Activated naive CD4-positive, alpha-beta T cell treated with Interleukin-2 at 50 U/mL for 16 hours (primary cell): ENCODE data around the gene HNMT.
A peak's percentile ranks its signal among the peaks of the same experiment; 100 is the strongest.
"Not testable (repeated sequence)": the region's sequence is repeated elsewhere in the genome, so short reads cannot be mapped to it uniquely, and the experiment has no call there.

ENCODE experiments used
- DNase-seq: peaks from one replicate; pipeline ENCODE4 v3.0.0-alpha.2; 2020

HNMT gene

DNA sequence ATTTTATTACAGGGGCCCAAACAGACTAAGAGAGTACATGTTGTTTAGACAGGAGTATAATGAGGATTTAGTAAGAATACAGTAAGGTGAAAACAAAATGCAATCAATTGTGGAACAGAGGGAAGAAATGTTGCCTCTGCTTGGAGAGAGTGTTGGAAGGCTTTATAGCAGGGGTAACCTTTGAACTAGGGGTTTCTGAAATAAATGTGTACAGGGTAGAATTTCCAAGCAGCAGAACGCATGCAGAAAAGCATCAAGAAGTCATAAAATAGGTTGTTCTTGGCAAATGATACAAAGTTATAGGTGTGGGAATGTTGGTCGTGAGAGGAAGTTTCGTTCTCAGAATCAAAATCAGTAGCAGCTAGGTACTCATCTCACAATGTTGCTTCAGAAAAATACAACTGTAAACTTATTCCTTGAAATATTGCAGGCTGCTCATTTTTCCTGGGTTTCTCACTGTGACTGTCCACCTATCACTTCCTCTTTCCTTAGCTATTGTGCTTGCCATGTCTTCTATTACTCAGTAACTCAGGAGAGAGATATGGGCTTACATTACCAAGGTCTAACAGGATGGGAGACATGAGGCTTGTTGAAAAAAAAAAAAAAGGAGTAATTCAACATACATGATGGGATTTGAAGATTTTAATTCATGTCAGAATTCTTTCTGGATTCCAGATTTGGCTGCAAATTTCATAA, 17.1 kb upstream of the HNMT start:
- DNase-seq = no peak

DNA sequence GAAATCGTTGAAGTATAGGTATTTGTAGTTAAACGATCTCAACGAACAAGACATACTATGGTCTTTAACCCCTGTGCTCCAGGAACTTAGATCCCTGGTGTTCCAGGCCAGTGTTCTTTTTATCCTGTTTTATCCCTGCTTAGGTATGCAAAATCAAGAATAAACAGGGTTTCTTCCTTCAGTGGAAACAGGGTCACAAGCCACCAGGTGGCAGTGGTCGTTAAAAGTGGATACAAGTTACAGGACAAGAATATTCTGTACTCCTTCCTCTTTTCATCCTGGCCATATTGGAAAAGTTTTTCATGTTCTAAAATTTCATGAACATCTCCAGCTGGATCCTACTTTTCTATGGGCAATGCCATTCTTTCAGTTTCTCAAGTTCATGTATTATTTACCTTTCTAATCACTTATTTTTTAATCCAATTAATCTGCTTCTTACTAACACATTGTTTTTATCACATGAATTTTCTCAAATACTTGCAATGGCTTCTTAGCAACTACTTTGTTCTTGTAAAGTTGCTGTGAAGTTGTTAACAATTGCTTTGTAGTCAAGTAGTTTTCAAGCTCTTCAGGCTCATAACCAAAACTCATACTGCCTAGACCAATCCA, 16.4 kb upstream of the HNMT start:
- peak; percentile 21 for DNase-seq

GRCh38 chr2:137948894-137949293, 15.4 kb upstream of the HNMT start:
- DNase-seq = no peak

DNA sequence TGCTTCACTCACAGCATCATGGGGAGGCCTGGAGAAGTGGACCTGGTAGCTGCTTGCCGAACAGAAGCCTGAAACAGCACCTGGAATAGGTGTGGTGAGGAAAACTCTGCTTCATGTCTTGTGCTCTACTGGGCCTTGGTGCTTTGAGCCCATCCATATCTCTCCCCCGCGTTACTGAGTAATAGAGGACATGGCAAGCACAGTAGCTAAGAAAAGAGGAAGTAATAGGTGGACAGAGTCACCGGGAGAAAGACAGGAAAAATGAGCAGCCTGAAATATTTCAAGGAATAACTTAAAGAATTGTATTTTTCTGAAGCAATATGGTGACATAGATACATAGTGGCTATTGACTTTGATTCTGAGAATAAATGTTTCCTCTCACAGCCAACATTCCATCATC, 14.0 kb upstream of the HNMT start:
- DNase-seq = no peak

DNA sequence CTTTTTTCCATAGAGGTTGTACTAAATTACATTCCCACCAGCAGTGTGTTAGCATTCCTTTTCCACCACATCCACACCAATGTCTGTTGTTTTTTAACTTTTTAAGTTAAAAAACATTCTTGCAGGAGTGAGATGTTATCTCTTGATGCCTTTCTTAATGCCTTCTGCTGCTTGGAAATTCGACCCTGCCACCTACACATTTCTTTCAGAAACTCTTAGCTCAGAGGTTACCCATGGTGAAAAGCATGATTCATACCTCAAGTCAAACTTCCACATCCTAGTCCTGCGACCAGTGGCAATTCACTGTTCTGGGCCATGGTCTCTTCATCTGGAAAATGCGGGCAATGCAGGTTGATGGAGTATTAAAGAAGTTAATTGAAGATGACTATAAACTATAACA, 12.7 kb upstream of the HNMT start:
- no peak for DNase-seq

- DNase-seq = no peak
These were observed 11.6 kb upstream of the HNMT start for GRCh38 chr2:137952586-137953129.

DNA sequence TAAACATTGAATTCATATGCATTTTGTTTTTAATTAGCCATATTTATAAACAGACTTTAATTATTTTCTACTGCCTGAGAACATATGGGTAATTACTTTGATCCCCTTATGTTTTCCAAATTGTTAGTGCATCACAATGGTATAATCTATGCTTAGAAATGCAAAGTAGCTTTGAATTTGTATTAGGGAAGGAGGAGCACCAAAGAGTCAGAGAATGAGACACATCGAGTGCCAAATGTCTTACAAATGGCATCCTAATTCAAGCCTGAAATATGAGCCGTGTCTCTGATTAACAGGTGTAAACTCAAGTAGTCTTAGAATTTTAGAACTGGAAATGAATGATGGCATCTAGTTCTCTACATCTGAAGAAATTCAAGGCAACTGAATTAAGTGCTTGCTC, 8.7 kb upstream of the HNMT start:
- DNase-seq = no peak

DNA sequence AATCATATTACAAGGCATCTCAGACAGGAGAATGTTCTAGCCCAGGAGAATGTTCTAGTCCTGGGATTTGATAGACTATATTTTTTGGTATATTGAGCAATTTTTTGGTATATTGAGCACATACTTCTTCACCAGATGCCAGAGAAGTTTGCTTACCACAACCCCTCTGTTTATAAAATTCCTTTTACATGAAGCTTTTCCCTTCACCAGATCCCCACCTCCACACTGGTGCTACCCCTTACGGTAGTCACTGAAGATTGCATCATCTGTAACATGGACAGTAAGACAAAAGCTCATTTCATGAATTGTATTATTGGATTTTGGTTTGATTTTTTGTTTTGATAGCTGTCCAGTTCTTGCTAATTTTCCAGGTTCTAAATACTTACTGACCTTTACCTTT, 7.2 kb upstream of the HNMT start:
- no peak for DNase-seq

- no peak for DNase-seq
These were observed 5.1 kb upstream of the HNMT start for GRCh38 chr2:137959166-137959565.

- DNase-seq = no peak
These were observed 4.0 kb upstream of the HNMT start for GRCh38 chr2:137960223-137960622.

GRCh38 chr2:137961602-137962001, 2.7 kb upstream of the HNMT start:
- no peak for DNase-seq

DNA sequence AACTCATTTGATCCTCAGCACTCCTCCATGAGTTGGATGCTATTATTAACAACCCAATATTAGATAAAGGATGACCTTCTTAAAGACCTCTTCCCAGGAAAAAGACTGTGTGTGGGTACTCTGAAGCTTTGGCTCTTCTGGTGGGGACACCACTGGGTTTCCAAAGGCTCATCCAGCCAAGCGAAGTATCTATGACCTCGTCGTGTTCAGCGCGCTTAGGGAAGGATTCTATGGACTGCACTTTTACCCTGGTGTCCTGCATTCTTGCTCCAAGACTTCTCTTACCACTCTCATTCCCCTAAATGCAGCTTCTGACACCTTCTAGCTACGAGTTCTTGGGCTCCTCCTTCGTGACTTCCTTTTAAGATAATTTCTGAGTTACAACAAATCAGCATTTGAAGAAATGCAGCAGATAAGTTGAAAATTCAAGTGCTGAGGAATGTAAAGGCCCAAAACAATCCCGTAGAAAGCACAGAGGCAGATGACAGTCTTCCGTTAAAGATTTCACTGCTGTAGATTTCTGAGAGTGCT, 673 bp upstream of the HNMT start:
- DNase-seq = no peak

DNA sequence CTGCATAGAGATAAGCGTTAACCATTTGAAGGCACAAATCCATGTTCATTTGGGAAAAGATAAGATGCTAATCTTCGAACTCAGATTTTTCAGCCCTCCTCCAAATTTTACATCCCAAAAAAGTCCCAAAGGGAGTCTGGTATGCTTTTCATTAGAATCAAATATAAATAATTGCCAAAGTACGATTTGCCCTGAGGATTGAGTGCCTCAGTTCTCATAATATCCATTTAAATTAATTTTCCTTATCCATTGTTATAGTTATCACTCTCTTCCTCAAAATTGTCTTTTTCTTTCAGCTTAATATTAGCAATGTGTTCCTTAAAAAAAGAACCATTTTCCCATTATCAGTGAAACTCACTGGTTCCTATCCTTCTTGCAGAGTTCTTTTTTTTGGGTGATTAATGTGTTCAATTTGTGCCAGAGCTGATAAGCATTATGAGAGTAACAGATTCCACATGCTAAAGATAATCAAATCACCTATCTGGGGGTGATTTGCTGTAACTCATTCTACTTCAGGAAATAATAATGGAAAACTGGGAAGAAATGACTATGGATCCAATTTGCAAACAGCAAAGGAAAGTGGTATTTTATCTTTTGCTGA, 686 bp downstream of the HNMT start:
- DNase-seq = no peak

DNA sequence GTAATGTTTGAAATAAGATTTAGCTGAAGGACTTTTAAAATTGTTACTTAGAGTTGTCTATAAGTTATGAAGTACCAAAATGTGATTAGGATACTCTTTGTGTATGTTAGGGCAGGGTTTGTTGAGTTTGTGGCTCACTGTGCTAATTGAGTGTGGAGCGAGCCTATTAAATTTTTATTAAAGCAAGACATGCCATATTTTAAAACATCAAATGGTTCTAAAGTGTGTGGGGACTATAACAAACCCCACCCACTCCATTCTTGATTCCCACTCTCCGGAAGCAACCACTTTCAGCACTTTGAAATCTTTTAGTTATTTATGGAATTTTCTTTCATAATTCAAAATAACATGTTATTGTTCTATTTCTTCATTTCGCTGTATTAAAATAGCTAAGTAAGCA, 1.8 kb downstream of the HNMT start:
- no peak for DNase-seq

- DNase-seq = no peak
These were observed 2.8 kb downstream of the HNMT start for GRCh38 chr2:137967042-137967441.

GRCh38 chr2:137968477-137969417, 4.5 kb downstream of the HNMT start:
- DNase-seq = no peak

- DNase-seq = no peak
These were observed 5.1 kb downstream of the HNMT start for GRCh38 chr2:137969418-137969765.

- DNase-seq = no peak
These were observed 5.6 kb downstream of the HNMT start for GRCh38 chr2:137969876-137970275.

GRCh38 chr2:137971259-137971658, 7.0 kb downstream of the HNMT start:
- DNase-seq = not testable (repeated sequence)

DNA sequence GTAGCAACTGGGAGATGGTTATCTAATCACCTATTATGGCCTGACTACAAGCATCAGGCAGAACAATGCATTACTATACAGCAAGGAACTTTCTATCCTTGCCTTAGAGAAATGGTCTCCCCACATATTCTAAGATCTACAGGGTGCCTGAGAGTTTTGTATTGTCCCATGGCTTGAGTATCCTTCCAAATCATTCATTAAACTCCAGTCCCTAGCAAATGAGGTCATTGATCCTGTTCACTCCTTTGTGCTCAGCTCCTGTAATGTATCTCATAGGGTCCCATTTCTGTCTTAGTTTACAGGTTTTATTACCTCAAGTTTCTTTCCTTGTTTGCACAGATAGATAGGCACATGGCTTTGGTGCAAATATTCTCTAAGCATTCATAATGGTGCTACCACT, 9.0 kb downstream of the HNMT start:
- DNase-seq = no peak

- no peak for DNase-seq
These were observed 11.3 kb downstream of the HNMT start for GRCh38 chr2:137975280-137976271.

DNA sequence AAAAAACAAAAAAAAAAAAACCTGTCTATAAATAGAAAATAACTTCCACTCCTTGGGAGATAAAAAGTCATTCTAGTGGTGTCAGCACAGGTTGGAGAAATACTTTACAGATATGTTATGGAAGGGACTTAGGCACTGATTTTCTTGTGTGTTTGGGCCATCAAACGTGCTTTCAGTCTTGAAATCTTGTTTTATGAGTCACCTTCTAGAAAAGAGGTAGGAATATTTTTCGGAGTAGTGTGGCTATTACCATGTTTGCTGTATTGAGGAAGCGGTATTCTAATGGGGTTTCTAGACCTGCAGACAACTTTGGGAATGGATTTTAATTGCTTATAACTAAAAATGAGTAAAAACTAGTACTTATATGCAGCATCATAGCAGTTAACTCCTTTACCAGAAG, 12.0 kb downstream of the HNMT start:
- no peak for DNase-seq
